Stomach smooth muscle (tissue), 2 donors: ENCODE results near the gene TMEM108.

Experiments used
- H3K27ac ChIP-seq: one replicate; pipeline ENCODE4 v1.7.0; 2013; ENCODE audit warnings: mild to moderate bottlenecking, low read length, inconsistent platforms
- H3K27me3 ChIP-seq, 2 donors: one replicate each; pipeline ENCODE4 v1.7.0; 2013; ENCODE audit warnings: low read length in 2 of 2; ENCODE audit not compliant: insufficient read depth in 2 of 2, control insufficient read depth in 1 of 2
- H3K36me3 ChIP-seq, 2 donors: one replicate each; pipeline ENCODE4 v1.7.0; 2013; ENCODE audit warnings: low read length in 2 of 2; ENCODE audit not compliant: control insufficient read depth in 2 of 2, insufficient read depth in 2 of 2
- H3K4me1 ChIP-seq: one replicate; pipeline ENCODE4 v1.7.0; 2013; ENCODE audit warnings: low read length; ENCODE audit not compliant: control insufficient read depth, insufficient read depth
- H3K4me3 ChIP-seq, 2 donors: one replicate each; pipeline ENCODE4 v1.7.0; 2013; ENCODE audit warnings: low read length in 2 of 2
- H3K9ac ChIP-seq, 2 donors: one replicate each; pipeline ENCODE4 v1.7.0; 2013; ENCODE audit warnings: low read length in 2 of 2, mild to moderate bottlenecking in 1 of 2
- H3K9me3 ChIP-seq, 2 donors: one replicate each; pipeline ENCODE4 v1.7.0; 2013; ENCODE audit warnings: low read length in 2 of 2; ENCODE audit not compliant: control insufficient read depth in 2 of 2
- donor health status: healthy.
- donor health status: Pancreatic carcinoma.

TMEM108 gene

DNA sequence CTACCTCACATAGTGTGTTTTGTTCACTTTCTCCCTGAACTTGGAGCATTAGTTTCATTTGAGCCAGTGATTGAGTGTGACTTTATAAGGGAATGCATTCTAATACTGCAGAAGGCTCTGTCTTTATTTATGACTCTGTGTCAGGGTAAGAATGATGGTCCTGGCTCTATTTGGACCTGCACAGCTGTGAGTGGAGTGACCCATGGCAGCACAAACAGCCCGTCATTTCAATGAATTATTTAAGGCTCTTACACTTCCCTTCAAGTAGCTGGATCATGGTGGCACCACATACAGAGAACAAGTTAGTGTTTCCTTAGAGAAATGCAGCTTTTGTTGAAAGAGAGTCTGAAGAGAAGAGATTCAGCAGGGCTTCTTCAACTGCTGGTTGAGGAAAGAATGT lies 16.4 kb downstream of the TMEM108 start:
- H3K36me3 ChIP-seq = no peaks in the 10 kb centered on the region
- H3K9ac ChIP-seq = no peak overlapping the region
- no peaks in the 10 kb centered on the region for H3K9me3 ChIP-seq
- H3K4me3 ChIP-seq = no peak overlapping the region
- no peak overlapping the region for H3K27ac ChIP-seq
- H3K4me1 ChIP-seq = no peaks in the 10 kb centered on the region
- no peaks in the 10 kb centered on the region for H3K27me3 ChIP-seq

DNA sequence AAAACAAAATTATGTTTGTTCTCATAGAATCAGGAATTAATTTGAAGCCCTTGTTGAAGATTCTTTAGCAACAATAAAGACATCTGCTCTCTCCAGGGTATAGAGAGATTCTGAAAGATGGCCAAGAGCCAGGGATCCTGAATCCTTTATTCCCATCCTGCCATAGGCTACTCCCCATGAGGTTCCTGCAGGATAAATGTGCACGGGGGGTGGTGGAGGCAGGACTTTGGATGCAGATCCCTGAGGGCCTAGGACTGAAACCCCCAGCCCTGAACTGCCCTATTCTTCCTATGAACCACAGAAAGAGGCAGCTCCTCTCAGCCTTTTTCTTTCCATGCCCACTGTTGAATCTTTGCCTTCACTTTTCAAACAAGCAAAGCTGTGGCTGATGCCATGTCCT lies 17.1 kb downstream of the TMEM108 start:
- Histone ChIP-seq H3K27ac (no peak overlapping the region), H3K27me3 (no peaks in the 10 kb centered on the region), H3K36me3 (no peaks in the 10 kb centered on the region), H3K4me1 (no peaks in the 10 kb centered on the region), H3K9me3 (no peaks in the 10 kb centered on the region), H3K9ac (no peak overlapping the region), H3K4me3 (no peak overlapping the region)

DNA sequence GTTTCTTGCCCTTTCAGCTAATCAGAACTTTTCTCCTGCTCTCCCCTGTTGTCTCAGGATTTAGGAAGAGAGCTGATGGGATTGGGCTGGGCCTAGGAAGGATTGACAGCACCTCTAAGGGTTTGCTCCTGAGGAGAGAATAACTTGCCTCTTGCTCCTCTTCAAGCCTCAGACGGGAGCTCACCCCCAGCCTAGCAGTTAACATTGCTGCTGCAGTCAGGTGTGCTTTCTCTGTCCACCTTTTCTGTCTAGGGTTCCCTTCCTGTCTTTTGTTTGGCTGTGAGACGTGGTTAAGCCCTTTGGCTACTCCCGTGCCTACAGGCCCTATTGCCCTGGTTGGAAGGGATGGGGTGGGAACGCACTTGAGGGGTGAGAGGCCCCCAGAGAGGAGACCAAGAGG lies 20.1 kb downstream of the TMEM108 start:
- Histone ChIP-seq H3K36me3 (no peaks in the 10 kb centered on the region), H3K9ac (no peak overlapping the region)

DNA sequence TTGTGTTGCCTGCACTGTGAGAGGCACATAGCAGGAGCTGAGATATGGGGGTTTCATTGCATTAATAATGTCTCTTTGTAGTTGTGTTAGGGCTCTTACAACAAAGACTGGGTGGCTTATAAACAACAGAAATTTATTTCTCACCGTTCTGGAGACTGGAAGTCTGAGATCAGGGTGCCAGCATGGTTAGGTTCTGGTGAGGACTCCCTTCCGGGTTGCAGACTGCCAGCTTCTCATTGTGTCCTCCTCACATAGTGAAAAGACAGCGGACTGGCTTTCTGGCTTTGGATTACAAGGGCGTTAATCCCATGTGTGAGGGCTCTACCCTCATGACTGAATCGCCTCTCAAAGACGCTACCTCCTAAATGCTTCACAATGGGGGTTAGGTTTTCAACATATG lies 20.6 kb downstream of the TMEM108 start:
- Histone ChIP-seq H3K9me3 (no peaks in the 10 kb centered on the region), H3K27ac (no peak overlapping the region), H3K36me3 (no peaks in the 10 kb centered on the region), H3K4me1 (no peaks in the 10 kb centered on the region), H3K27me3 (no peaks in the 10 kb centered on the region), H3K9ac (no peak overlapping the region), H3K4me3 (no peak overlapping the region)

More for the DNA sequence above, 20.1 kb downstream of the TMEM108 start:
- Histone ChIP-seq H3K4me3 (no peak overlapping the region), H3K4me1 (no peaks in the 10 kb centered on the region), H3K9me3 (no peaks in the 10 kb centered on the region), H3K27me3 (no peaks in the 10 kb centered on the region), H3K27ac (no peak overlapping the region)

DNA sequence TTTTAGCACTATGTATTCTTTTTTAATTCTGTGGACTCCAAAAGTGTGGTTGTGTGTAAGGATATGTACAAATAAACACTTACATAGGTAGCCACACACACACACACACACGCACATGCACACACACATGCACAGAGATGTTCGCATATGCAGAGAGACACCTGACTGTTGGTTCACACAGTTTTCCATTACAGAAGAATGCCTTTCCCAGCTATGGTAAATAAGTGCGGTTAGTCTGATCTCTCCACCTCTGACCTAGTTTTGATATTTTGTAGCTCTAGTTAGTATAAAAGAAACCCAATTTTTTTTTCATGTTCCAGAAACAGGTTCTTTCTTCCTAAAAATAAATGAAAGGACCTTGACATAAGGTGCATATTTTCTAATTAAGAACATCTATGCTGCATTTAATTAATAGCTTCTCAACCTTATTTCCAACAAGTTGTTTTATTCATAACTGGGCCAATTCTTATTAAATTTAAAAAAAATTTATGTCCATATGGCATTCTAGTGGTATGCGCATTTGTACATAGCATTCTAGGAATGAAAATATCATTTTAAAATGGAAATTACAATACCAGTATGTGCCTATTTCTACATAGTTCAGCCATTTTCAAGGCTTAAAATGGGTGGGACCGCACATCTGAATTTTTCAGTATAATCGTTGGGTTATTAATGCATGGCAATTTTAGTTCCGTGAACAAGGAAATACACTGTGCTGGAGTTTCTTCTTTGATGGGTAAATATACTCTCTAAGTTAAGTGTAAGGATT lies 27.2 kb downstream of the TMEM108 start:
- H3K9ac ChIP-seq = no peak overlapping the region
- H3K9me3 ChIP-seq = no peaks in the 10 kb centered on the region
- H3K27me3 ChIP-seq = no peaks in the 10 kb centered on the region
- H3K27ac ChIP-seq = no peak overlapping the region
- H3K36me3 ChIP-seq = no peaks in the 10 kb centered on the region
- no peaks in the 10 kb centered on the region for H3K4me1 ChIP-seq
- H3K4me3 ChIP-seq = no peak overlapping the region

DNA sequence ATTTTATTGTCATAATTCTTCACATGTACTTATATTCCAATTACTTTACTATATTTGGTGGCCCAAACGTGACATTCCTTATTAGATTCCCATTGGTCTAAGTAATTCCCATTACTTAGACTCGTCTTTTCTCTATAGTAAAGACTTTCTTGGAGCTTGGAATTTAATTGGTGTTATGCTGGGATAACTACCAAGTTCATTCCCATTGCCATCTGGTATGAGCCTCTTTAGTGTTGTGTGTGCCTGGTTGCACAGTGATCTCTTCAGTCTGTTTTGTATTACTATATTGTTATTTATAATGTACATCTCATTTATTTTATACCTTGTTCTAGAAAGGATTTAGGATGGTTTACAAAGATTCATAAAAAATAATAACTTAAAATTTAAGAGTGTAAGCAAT lies 27.8 kb downstream of the TMEM108 start:
- Histone ChIP-seq H3K36me3 (no peaks in the 10 kb centered on the region), H3K9me3 (no peaks in the 10 kb centered on the region), H3K4me3 (no peak overlapping the region), H3K27me3 (no peaks in the 10 kb centered on the region), H3K4me1 (no peaks in the 10 kb centered on the region), H3K9ac (no peak overlapping the region), H3K27ac (no peak overlapping the region)

DNA sequence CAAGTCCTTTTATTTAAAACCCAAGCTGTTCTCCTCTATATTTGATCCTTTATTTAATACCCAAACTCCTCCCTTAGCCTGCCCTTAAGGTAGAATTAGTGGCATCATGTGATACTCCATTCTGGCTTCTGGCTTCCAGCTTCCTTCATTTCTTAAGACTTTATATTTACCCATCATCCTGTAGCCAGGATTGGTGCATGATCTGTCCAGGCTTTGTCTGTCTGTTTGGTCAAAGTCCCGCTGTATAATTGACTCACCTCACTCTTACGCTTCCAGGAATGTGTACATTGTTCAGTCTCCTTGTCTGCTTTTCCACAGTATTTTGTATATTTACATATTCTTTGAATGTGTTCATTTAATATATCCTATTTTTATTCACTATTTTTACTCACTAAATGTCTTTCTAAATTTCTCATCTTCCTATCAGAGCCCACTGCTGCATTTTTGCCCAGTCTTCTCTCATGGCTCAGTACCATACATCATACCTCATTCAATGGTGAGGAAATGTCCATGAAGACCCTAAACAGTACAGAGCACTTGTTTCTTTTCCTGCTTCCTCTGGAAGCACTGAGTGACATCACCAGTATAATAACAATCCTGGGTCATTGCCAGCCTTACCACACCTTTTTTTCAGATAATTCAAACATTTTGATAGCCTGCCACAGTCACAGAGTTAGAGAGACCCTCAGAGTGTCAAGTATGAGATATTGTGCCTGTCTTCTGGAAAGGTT lies 31.5 kb downstream of the TMEM108 start:
- Histone ChIP-seq H3K27me3 (no peaks in the 10 kb centered on the region), H3K36me3 (no peaks in the 10 kb centered on the region), H3K9me3 (no peaks in the 10 kb centered on the region)

DNA sequence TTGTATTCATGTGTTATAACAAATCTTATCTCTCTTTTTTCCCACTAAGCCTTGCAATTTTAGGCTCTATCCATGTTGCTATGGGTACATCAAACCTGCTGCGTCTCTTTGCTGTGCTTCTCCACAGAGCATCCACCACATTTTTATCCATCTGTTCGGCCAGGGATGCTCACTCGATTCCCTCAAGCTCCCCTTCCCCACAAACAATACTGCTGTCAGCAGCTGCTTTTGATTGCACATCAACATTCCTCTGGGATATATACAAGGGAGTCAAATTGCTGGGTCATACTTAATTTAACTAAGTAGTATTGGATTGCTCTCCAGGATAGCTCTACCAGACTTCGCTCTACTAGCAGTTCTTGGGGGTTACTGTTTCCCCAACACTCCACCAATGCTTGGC lies 36.8 kb downstream of the TMEM108 start:
- H3K36me3 ChIP-seq = no peaks in the 10 kb centered on the region
- no peaks in the 10 kb centered on the region for H3K4me1 ChIP-seq
- no peak overlapping the region for H3K27ac ChIP-seq
- no peak overlapping the region for H3K9ac ChIP-seq
- H3K4me3 ChIP-seq = no peak overlapping the region
- no peaks in the 10 kb centered on the region for H3K27me3 ChIP-seq
- H3K9me3 ChIP-seq = no peaks in the 10 kb centered on the region

More for the DNA sequence above, 31.5 kb downstream of the TMEM108 start:
- Histone ChIP-seq H3K4me3 (no peak overlapping the region), H3K9ac (no peak overlapping the region), H3K27ac (no peak overlapping the region), H3K4me1 (no peaks in the 10 kb centered on the region)

DNA sequence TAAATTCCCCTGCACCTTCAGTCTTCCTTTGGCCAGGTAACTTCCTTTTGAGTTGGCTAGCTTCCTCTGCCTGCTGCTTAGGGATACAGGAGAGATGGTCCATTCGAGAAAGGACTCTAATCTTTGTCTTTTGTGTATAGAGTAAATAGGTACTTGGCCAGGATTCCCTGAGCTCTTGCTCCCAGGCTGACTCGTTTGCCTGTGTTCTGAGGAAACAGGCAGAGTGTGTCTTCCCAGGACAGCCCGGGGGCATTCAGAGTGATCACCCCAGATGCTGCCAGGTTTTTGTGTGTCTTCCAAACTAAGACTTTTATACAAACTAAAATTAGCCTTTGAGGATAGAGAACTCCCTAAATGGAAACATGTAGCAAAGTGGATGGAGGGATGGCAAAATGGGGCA lies 39.5 kb downstream of the TMEM108 start:
- Histone ChIP-seq H3K27ac (no peak overlapping the region), H3K9ac (no peak overlapping the region), H3K4me1 (no peaks in the 10 kb centered on the region), H3K9me3 (no peaks in the 10 kb centered on the region), H3K4me3 (peak overlapping the region in 1 of 2 donors; percentile 11), H3K36me3 (no peaks in the 10 kb centered on the region), H3K27me3 (no peaks in the 10 kb centered on the region)

DNA sequence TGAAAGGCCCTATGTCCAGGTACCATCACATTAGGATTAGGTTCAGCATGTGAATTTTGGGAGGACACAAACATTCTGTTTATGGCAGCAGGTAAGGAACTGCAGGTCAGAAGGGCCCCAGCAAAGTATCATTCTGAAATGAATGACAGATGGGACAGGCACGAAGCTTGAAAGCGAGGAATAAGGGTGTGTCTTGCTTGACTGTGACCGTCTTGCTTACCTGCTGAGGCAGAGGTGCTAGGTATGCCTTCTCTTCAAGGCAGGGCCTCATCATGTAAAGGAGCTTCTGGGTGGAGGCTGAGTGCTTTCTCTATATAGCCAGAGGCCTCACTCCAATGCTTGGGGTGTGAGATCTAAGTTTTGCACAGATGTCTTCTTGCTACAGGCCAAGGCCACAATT lies 41.4 kb downstream of the TMEM108 start:
- Histone ChIP-seq H3K36me3 (no peaks in the 10 kb centered on the region), H3K27me3 (no peaks in the 10 kb centered on the region), H3K4me3 (no peak overlapping the region), H3K27ac (no peak overlapping the region), H3K9me3 (no peaks in the 10 kb centered on the region), H3K4me1 (no peaks in the 10 kb centered on the region), H3K9ac (no peak overlapping the region)

DNA sequence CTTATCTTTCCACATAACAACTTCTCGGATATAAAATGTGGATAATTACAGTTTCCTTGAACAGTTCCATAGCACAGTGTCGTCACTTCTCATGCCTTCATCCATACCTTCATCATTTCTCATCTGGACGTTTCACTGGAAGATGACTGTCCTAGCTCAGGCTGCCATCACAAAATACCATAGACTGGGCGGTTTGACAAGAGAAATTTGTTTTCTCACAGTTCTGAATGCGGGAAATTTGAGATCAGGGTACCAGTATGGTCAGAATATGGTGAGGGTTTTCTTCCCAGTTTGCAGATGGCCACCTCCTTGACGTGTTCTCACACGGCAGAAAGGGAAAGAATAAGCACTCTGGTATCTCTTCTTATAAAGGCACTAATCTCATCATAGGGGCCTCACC lies 42.8 kb downstream of the TMEM108 start:
- Histone ChIP-seq H3K9ac (no peak overlapping the region), H3K27ac (no peak overlapping the region), H3K4me1 (no peaks in the 10 kb centered on the region), H3K36me3 (no peaks in the 10 kb centered on the region), H3K4me3 (no peak overlapping the region), H3K9me3 (no peaks in the 10 kb centered on the region), H3K27me3 (no peaks in the 10 kb centered on the region)
